Vagina (tissue), 2 donors: ENCODE data around the gene FCER2. TPM values are rescaled to one million over a fixed set of nuclear protein-coding genes. Genes with fewer than 3 reads are reported as not detected.
A peak's percentile ranks its signal among the peaks of the same experiment; 100 is the strongest.

Experiments
- DNase-seq, 2 donors: peaks; one replicate each; pipeline ENCODE4 v3.0.0-alpha.2; 2017; ENCODE audit errors: extremely low spot score in 2 of 2
- H3K27ac ChIP-seq: fragments of 200-600 bp; sonication (generic); one replicate; pipeline ENCODE4 v1.5.1; 2019
- H3K27me3 ChIP-seq: fragments of 200-600 bp; sonication (generic); one replicate; pipeline ENCODE4 v1.5.1; 2019
- H3K36me3 ChIP-seq, 2 donors: fragments of 200-600 bp; sonication (generic); one replicate each; pipeline ENCODE4 v1.5.1; 2017 to 2019
- H3K4me1 ChIP-seq: fragments of 200-600 bp; sonication (generic); one replicate; pipeline ENCODE4 v1.5.1; 2019
- H3K4me3 ChIP-seq, 2 donors: fragments of 200-600 bp; sonication (generic); 1 replicate in 1 of 2; 2 replicates in 1 of 2; pipeline ENCODE4 v1.5.1; 2016 to 2019
- H3K9me3 ChIP-seq: fragments of 200-600 bp; sonication (generic); one replicate; pipeline ENCODE4 v1.5.1; 2019
- POLR2A ChIP-seq, 2 donors: fragments of 450-650 bp; IDR thresholded peaks; one replicate each; pipeline ENCODE4 v1.6.1; 2017; ENCODE audit warnings: antibody characterized with exemption in 2 of 2, mild to moderate bottlenecking in 2 of 2, moderate library complexity in 2 of 2
- POLR2AphosphoS5 ChIP-seq, 2 donors: sonication (generic); formaldehyde crosslinking; IDR thresholded peaks; one replicate each; pipeline ENCODE4 v1.9.0; 2017; ENCODE audit warnings: antibody characterized with exemption in 2 of 2, mild to moderate bottlenecking in 2 of 2, low read depth in 1 of 2; ENCODE audit not compliant: insufficient read depth in 1 of 2
- intact Hi-C: fragments of 100-400 bp; cut with DNase I; formaldehyde crosslinking; loops from one replicate; pipeline ENCODE4 v1.15.1; 2023
- total RNA-seq: library from RNA; depleted of rRNA; stranded (reverse); fragments of >200 nt; gene quantifications from one replicate; pipeline ENCODE4 v1.2.3, GENCODE V29; 2016
- TF ChIP-seq, protein P1 (sequence below), 3 experiments: fragments of 450-650 bp in 2 of 3; fragments of 200-600 bp in 1 of 3; sonication (generic) in 1 of 3; IDR thresholded peaks; one replicate each; pipeline ENCODE4 v1.5.1; 2017 to 2019; ENCODE audit warnings: antibody characterized with exemption in 3 of 3, mild to moderate bottlenecking in 2 of 3, moderate library complexity in 2 of 3

The FCER2 gene
- total RNA-seq, 1 donor from 2014 or later = not detected

DNA sequence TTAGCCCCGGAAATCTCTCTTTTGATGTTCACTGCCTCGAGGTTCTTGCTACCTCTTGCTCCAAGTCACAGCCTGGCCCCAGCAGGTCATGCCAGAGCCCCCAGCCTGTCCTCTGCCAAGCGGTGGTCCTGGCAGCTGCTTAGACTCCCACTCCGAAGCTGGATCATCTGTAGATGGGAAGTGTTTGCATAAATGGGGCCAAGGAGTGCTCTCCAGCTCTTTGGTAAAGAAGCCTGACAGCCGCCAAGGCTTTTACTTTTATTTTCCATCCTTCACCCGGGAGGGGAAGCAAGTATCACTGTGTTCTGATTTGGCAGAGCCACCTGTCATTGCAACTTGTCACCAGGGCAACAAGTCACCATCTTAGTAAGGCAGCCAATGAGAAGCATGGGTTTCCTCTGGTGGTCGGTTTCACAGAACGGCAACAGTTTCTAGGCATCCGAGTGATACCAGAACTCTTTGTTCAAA lies 43.7 kb downstream of the FCER2 start:
- Histone ChIP-seq H3K27ac (no peak overlapping the region), H3K9me3 (no peaks in the 10 kb centered on the region), H3K36me3 (no peaks in the 10 kb centered on the region), H3K4me3 (no peak overlapping the region), H3K27me3 (no peaks in the 10 kb centered on the region), H3K4me1 (no peaks in the 10 kb centered on the region)
- TF ChIP-seq POLR2A (IDR thresholded peaks at IDR 0.05) (no peak), POLR2AphosphoS5 (IDR thresholded peaks at IDR 0.05; ENCODE audit: insufficient read depth in 1 of 2, low read depth in 1 of 2) (no peak)
- TF ChIP-seq, protein P1, sequence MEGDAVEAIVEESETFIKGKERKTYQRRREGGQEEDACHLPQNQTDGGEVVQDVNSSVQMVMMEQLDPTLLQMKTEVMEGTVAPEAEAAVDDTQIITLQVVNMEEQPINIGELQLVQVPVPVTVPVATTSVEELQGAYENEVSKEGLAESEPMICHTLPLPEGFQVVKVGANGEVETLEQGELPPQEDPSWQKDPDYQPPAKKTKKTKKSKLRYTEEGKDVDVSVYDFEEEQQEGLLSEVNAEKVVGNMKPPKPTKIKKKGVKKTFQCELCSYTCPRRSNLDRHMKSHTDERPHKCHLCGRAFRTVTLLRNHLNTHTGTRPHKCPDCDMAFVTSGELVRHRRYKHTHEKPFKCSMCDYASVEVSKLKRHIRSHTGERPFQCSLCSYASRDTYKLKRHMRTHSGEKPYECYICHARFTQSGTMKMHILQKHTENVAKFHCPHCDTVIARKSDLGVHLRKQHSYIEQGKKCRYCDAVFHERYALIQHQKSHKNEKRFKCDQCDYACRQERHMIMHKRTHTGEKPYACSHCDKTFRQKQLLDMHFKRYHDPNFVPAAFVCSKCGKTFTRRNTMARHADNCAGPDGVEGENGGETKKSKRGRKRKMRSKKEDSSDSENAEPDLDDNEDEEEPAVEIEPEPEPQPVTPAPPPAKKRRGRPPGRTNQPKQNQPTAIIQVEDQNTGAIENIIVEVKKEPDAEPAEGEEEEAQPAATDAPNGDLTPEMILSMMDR (IDR thresholded peaks at IDR 0.05) = no peak
- no peak for DNase-seq
- intact Hi-C loops = no loop called here

DNA sequence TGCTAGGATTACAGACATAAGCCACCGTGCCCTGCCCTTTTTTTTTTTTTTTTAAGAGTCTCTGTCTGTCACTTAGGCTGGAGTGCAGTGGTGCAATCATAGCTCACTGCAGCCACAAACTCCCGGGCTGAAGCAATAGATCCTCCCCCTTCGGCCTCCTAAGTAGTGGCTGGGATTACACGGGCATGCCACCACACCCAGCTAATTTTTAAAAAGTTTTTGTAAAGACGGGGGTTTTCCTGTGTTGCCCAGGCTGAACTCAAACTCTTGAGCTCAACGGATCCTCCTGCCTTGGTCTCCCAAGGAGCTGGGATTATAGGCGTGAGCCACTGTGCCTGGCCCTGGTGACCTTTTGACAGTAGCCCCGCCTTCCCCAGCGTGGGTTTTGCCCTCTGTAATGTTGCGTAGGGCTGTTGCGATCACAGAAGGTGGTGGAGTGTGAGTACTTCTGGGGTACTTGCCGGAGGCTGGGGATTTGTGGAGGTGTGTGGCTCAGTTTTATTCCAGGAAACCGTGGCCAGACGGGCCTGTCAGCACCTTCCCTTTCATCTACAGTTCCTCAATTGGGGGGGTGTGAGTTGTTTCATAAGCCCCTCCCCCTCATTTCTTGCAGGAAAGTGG lies 44.7 kb downstream of the FCER2 start:
- Histone ChIP-seq H3K27ac (no peak overlapping the region), H3K27me3 (no peaks in the 10 kb centered on the region), H3K4me3 (no peak overlapping the region), H3K4me1 (peaks cover 2% of the 10 kb centered on the region), H3K36me3 (no peaks in the 10 kb centered on the region), H3K9me3 (no peaks in the 10 kb centered on the region)
- intact Hi-C loops = no loop called here
- TF ChIP-seq, protein P1 (IDR thresholded peaks at IDR 0.05) = no peak
- TF ChIP-seq POLR2AphosphoS5 (IDR thresholded peaks at IDR 0.05; ENCODE audit: insufficient read depth in 1 of 2, low read depth in 1 of 2) (no peak), POLR2A (IDR thresholded peaks at IDR 0.05) (no peak)
- DNase-seq = no peak

DNA sequence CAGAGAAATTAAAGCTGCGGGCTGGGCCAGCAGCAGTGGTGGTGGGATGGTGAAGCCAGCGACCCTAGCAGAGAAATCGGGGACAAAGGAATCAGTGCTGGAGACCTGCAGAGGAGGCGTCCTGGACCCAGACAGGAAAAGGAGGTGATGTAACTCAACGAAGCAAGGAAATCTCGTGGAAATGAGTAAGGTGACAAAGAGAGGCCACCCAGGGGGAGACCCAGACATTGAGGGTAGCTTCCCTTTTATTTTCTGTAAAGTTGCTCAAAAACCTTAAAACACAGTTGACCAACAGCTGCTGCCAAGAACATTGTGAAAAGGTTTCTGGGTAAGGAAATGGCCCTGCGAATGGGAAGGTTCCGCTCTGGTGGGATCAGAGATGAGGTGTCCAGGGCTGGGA lies 46.4 kb downstream of the FCER2 start:
- intact Hi-C loops = no loop called here
- H3K4me3 ChIP-seq = no peak overlapping the region
- peaks cover 4% of the 10 kb centered on the region for H3K4me1 ChIP-seq
- no peaks in the 10 kb centered on the region for H3K27me3 ChIP-seq
- no peak overlapping the region for H3K27ac ChIP-seq
- DNase-seq = no peak
- TF ChIP-seq POLR2A (IDR thresholded peaks at IDR 0.05) (no peak), POLR2AphosphoS5 (IDR thresholded peaks at IDR 0.05; ENCODE audit: insufficient read depth in 1 of 2, low read depth in 1 of 2) (no peak)
- TF ChIP-seq, protein P1 (IDR thresholded peaks at IDR 0.05) = no peak
- H3K36me3 ChIP-seq = no peaks in the 10 kb centered on the region
- H3K9me3 ChIP-seq = no peaks in the 10 kb centered on the region

DNA sequence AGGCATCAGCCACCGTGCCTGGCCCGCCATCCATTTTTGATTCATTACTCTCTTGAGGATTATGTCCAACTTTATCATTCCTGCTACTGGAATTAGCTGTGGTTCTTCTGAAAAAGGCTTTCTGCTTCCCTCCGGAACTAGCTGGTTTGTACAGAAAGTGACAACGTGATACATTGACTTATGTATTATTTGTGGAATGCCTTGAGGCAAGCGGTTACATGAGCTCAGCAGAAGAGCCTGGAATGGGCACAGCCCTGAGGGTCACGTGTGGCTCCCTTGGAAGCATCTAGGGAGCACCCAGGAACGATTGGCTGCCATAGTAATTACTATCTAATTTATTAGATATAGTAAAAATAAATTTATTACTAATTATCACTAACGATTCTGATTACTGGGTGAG lies 47.5 kb downstream of the FCER2 start:
- Histone ChIP-seq H3K4me1 (peaks cover 4% of the 10 kb centered on the region), H3K4me3 (no peak overlapping the region), H3K36me3 (no peaks in the 10 kb centered on the region), H3K27ac (no peak overlapping the region), H3K9me3 (no peaks in the 10 kb centered on the region), H3K27me3 (no peaks in the 10 kb centered on the region)
- DNase-seq = no peak
- TF ChIP-seq, protein P1 (IDR thresholded peaks at IDR 0.05) = no peak
- TF ChIP-seq POLR2AphosphoS5 (IDR thresholded peaks at IDR 0.05; ENCODE audit: insufficient read depth in 1 of 2, low read depth in 1 of 2) = no peak
- no peak for TF ChIP-seq POLR2A (IDR thresholded peaks at IDR 0.05)
- intact Hi-C loops = no loop called here

DNA sequence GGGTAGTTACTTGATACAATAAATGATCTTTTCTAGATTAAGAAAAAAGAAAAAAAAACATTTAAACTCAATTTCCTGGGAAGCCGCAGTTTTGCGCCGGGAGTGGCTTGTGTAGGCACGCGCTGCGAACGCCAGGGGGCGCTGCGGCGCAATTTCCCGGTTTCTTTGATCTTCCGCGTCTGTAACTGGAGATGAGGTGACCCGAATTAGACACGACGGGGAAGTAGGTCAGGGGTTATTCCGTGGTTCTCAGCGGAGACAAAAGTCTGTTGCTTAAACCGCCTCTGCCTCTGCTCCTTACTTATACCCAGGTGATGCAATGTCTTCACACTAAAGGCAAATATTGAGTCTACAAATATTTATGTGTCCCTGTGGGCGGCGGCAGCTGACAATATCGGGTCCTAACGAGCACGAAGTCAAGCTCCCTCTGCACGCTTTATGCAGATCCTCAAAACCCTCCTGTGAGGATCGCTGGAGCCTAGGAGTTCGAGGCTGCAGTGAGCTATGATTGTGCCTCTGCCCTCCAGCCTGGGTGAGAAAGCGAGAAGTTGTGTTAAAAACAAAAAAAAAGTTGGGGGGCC lies 49.8 kb downstream of the FCER2 start:
- no peak for DNase-seq
- TF ChIP-seq POLR2AphosphoS5 (IDR thresholded peaks at IDR 0.05; ENCODE audit: insufficient read depth in 1 of 2, low read depth in 1 of 2) = peak; percentile 34 to 51
- TF ChIP-seq, protein P1 (IDR thresholded peaks at IDR 0.05) = peak; percentile 81 to 96 (median 94)
- no peak for TF ChIP-seq POLR2A (IDR thresholded peaks at IDR 0.05)
- Histone ChIP-seq H3K27ac (peak overlapping the region; percentile 40), H3K27me3 (no peaks in the 10 kb centered on the region), H3K4me1 (peaks cover 4% of the 10 kb centered on the region), H3K4me3 (peak overlapping the region in 1 of 2 donors; percentile 41), H3K36me3 (no peaks in the 10 kb centered on the region), H3K9me3 (no peaks in the 10 kb centered on the region)
- intact Hi-C loops = no loop called here
